Measurements from ENCODE around the gene FNDC1.

The FNDC1 gene

GRCh38 chr6:159126590-159126989 lies 42.6 kb upstream of the FNDC1 start:
- H3K4me1 ChIP-seq (ENCODE audit: insufficient read depth, low read length, severe bottlenecking) = peaks cover 36% of the 10 kb centered on the region

GRCh38 chr6:159127701-159128100 lies 41.5 kb upstream of the FNDC1 start:
- TF ChIP-seq CTCF (IDR thresholded peaks at IDR 0.05; ENCODE audit: low read length) (no peak), EZH2 (IDR thresholded peaks at IDR 0.05; ENCODE audit: borderline replicate concordance, low read length) (no peak)
- Histone ChIP-seq H3K27ac (ENCODE audit: low read depth, low read length, poor library complexity, severe bottlenecking) (peak overlapping the region; percentile 72), H3K79me2 (ENCODE audit: insufficient read depth, low read length) (no peaks in the 10 kb centered on the region), H3K4me2 (ENCODE audit: low read length) (peak overlapping the region; percentile 43; the same call in 1 of the 2 replicates), H3K4me3 (ENCODE audit: low read depth, low read length, poor library complexity, severe bottlenecking) (peak overlapping the region; percentile 25), H3K9me2 (ENCODE audit: low read depth, low read length) (no peaks in the 10 kb centered on the region), H3K36me3 (ENCODE audit: insufficient read depth, low read length) (no peaks in the 10 kb centered on the region; the same call in 1 of the 2 replicates), H3F3A (ENCODE audit: insufficient read depth, low read length) (no peaks in the 10 kb centered on the region), H2AFZ (ENCODE audit: low read length) (0 out of 2 replicates have a peak overlapping the region, but pooled peaks have one; percentile 42), H3K9ac (ENCODE audit: low read length) (peak overlapping the region; percentile 33; the same call in 1 of the 2 replicates), H3K4me1 (ENCODE audit: insufficient read depth, low read length, severe bottlenecking) (peaks cover 47% of the 10 kb centered on the region), H4K20me1 (ENCODE audit: insufficient read depth, low read length) (no peaks in the 10 kb centered on the region), H3K27me3 (ENCODE audit: insufficient read depth, low read length) (no peaks in the 10 kb centered on the region), H3K9me3 (ENCODE audit: low read length) (peaks cover 2% of the 10 kb centered on the region; the same call in 1 of the 2 replicates)

More at GRCh38 chr6:159126590-159126989, 42.6 kb upstream of the FNDC1 start:
- no peak overlapping the region for H3K4me3 ChIP-seq (ENCODE audit: low read depth, low read length, poor library complexity, severe bottlenecking)
- H3K79me2 ChIP-seq (ENCODE audit: insufficient read depth, low read length) = no peaks in the 10 kb centered on the region
- H2AFZ ChIP-seq (ENCODE audit: low read length) = no peak overlapping the region
- peak overlapping the region; percentile 37 for H3K4me2 ChIP-seq (ENCODE audit: low read length)
- TF ChIP-seq EZH2 (IDR thresholded peaks at IDR 0.05; ENCODE audit: borderline replicate concordance, low read length) (no peak), CTCF (IDR thresholded peaks at IDR 0.05; ENCODE audit: low read length) (no peak)
- H4K20me1 ChIP-seq (ENCODE audit: insufficient read depth, low read length) = no peaks in the 10 kb centered on the region
- H3K36me3 ChIP-seq (ENCODE audit: insufficient read depth, low read length) = no peaks in the 10 kb centered on the region; the same call in 1 of the 2 replicates
- H3K27me3 ChIP-seq (ENCODE audit: insufficient read depth, low read length) = no peaks in the 10 kb centered on the region
- H3K27ac ChIP-seq (ENCODE audit: low read depth, low read length, poor library complexity, severe bottlenecking) = peak overlapping the region; percentile 72
- peak overlapping the region; percentile 23; the same call in 1 of the 2 replicates for H3K9ac ChIP-seq (ENCODE audit: low read length)
- H3K9me3 ChIP-seq (ENCODE audit: low read length) = peaks cover 2% of the 10 kb centered on the region; the same call in 1 of the 2 replicates
- no peaks in the 10 kb centered on the region for H3K9me2 ChIP-seq (ENCODE audit: low read depth, low read length)
- H3F3A ChIP-seq (ENCODE audit: insufficient read depth, low read length) = no peaks in the 10 kb centered on the region

GRCh38 chr6:159128978-159129377 lies 40.2 kb upstream of the FNDC1 start:
- Histone ChIP-seq H3K9me3 (ENCODE audit: low read length) (0 out of 2 replicates have a peak, but pooled peaks cover 2% of the 10 kb centered on the region), H4K20me1 (ENCODE audit: insufficient read depth, low read length) (no peaks in the 10 kb centered on the region), H3F3A (ENCODE audit: insufficient read depth, low read length) (no peaks in the 10 kb centered on the region), H3K27ac (ENCODE audit: low read depth, low read length, poor library complexity, severe bottlenecking) (no peak overlapping the region), H3K4me3 (ENCODE audit: low read depth, low read length, poor library complexity, severe bottlenecking) (no peak overlapping the region), H3K27me3 (ENCODE audit: insufficient read depth, low read length) (no peaks in the 10 kb centered on the region), H3K9ac (ENCODE audit: low read length) (no peak overlapping the region), H3K4me1 (ENCODE audit: insufficient read depth, low read length, severe bottlenecking) (peaks cover 48% of the 10 kb centered on the region), H3K9me2 (ENCODE audit: low read depth, low read length) (no peaks in the 10 kb centered on the region), H3K36me3 (ENCODE audit: insufficient read depth, low read length) (no peaks in the 10 kb centered on the region; the same call in 1 of the 2 replicates), H2AFZ (ENCODE audit: low read length) (no peak overlapping the region), H3K4me2 (ENCODE audit: low read length) (no peak overlapping the region), H3K79me2 (ENCODE audit: insufficient read depth, low read length) (no peaks in the 10 kb centered on the region)
- TF ChIP-seq CTCF (IDR thresholded peaks at IDR 0.05; ENCODE audit: low read length) = no peak
- no peak for TF ChIP-seq EZH2 (IDR thresholded peaks at IDR 0.05; ENCODE audit: borderline replicate concordance, low read length)
